NCI-H2029 (cell line): ENCODE measurements around the gene APOA4.
A peak's percentile ranks its signal among the peaks of the same experiment; 100 is the strongest.

Experiments used
- DNase-seq: peaks from one replicate; lab custom pipeline; 2025; lab: John Stamatoyannopoulos, UW

The APOA4 gene

GRCh38 chr11:116774661-116775060, 48.4 kb downstream of the APOA4 start:
- DNase-seq: no peak

GRCh38 chr11:116773203-116774097, 49.7 kb downstream of the APOA4 start:
- no peak for DNase-seq

GRCh38 chr11:116772443-116773202, 50.5 kb downstream of the APOA4 start, which contains the start of gene BUD13:
Gene BUD13, minus strand, starts transcription at chr11:116772987. Its CDS starts 23 bp downstream, at chr11:116772964.
- peak; percentile 87 for DNase-seq

- no peak for DNase-seq
These were observed 51.2 kb downstream of the APOA4 start for GRCh38 chr11:116771935-116772334.
